Measurements from ENCODE around the gene SWSAP1.
A peak's percentile ranks its signal among the peaks of the same experiment; 100 is the strongest.

Gene SWSAP1

GRCh38 chr19:11380653-11381537 is 6.4 kb downstream of the SWSAP1 start:
- TF ChIP-seq CTCF (IDR thresholded peaks at IDR 0.05; ENCODE audit: low read depth, low read length, missing control alignments) = peak; percentile 85
- peak overlapping the region; percentile 91 for H3K4me3 ChIP-seq (ENCODE audit: low read depth, low read length)
- DNase-seq (ENCODE audit: low read depth) = peak; percentile 96

GRCh38 chr19:11382898-11383705 is 8.6 kb downstream of the SWSAP1 start:
- DNase-seq (ENCODE audit: low read depth) = no peak
- H3K4me3 ChIP-seq (ENCODE audit: low read depth, low read length) = no peak overlapping the region
- TF ChIP-seq CTCF (IDR thresholded peaks at IDR 0.05; ENCODE audit: low read depth, low read length, missing control alignments) = peak; percentile 81

GRCh38 chr19:11383706-11384048 is 9.2 kb downstream of the SWSAP1 start:
- DNase-seq (ENCODE audit: low read depth) = no peak
- H3K4me3 ChIP-seq (ENCODE audit: low read depth, low read length) = no peak overlapping the region
- no peak for TF ChIP-seq CTCF (IDR thresholded peaks at IDR 0.05; ENCODE audit: low read depth, low read length, missing control alignments)

DNA sequence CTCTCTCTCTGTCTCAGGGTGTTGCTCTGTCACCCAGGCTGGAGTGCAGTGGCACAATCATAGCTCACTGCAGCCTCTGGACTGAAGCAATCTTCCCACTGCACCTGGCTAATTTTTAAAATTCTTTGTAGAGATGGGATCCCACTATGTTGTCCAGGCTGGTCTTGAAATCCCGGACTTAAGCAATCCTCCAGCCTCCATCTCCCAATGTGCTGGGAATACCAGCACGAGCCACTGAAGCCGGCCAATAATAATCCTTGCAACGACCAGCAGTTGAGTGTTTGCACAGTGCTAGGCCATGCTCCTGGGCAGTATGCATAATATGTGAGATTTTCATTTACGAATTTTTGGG is 10.3 kb downstream of the SWSAP1 start:
- DNase-seq (ENCODE audit: low read depth) = no peak
- H3K4me3 ChIP-seq (ENCODE audit: low read depth, low read length) = no peak overlapping the region
- TF ChIP-seq CTCF (IDR thresholded peaks at IDR 0.05; ENCODE audit: low read depth, low read length, missing control alignments) = no peak

- no peak for TF ChIP-seq CTCF (IDR thresholded peaks at IDR 0.05; ENCODE audit: low read depth, low read length, missing control alignments)
- H3K4me3 ChIP-seq (ENCODE audit: low read depth, low read length) = no peak overlapping the region
- DNase-seq (ENCODE audit: low read depth) = no peak
These were observed 12.9 kb downstream of the SWSAP1 start for GRCh38 chr19:11387162-11388034.

- H3K4me3 ChIP-seq (ENCODE audit: low read depth, low read length) = no peak overlapping the region
- DNase-seq (ENCODE audit: low read depth) = no peak
- TF ChIP-seq CTCF (IDR thresholded peaks at IDR 0.05; ENCODE audit: low read depth, low read length, missing control alignments) = no peak
These were observed 15.9 kb downstream of the SWSAP1 start for GRCh38 chr19:11390359-11390758.
